ENCODE data around the gene CDC14A. TPM values are rescaled to one million over a fixed set of nuclear protein-coding genes. Genes with fewer than 3 reads are reported as not detected.
"Not testable (repeated sequence)": the region's sequence is repeated elsewhere in the genome, so short reads cannot be mapped to it uniquely, and the experiment has no call there.

CDC14A gene
- total RNA-seq, 1 donor from 2014 or later: 6.3 TPM

DNA sequence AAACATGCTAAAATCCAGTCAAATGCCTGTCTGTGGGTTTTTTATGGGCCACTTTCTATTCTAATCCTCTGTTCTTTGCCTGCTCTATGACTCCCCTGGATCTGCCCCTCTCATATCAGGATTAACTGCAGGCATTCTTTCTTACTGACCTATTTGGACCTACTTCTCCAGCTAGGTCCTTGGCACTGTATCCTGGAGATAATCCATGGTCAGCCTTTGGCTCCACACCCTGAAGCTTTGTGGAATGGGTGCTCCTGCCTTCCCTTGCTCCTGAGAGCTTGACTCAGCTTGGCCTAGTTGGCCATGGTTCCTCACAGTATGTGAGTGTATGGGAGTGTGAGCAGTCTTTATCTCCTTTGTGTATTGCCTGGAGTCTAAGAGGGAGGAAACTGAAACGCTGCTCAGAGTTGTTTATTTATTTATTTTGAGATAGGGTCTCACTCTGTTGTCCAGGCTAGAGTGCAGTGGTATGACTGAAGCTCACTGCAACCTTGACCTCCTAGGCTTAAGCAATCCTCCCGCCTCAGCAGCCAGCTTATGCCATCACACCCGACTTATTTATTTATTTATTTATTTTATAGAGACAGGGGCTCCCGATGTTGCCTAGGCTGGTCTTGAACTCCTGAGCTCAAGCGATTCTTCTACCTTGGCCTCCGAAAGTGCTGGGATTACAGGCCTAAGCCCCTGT lies 28.7 kb upstream of the CDC14A start:
- Histone ChIP-seq H3K36me3 (ENCODE audit: insufficient read depth, low read length) (no peaks in the 10 kb centered on the region), H3K4me2 (ENCODE audit: low read length) (no peak overlapping the region), H3K4me3 (ENCODE audit: insufficient read depth, low read depth, low read length) (no peak overlapping the region), H4K20me1 (ENCODE audit: insufficient read depth, low read length) (no peaks in the 10 kb centered on the region), H3K27ac (ENCODE audit: low read depth, low read length) (no peak overlapping the region), H3K27me3 (ENCODE audit: insufficient read depth, low read length) (peaks cover 3% of the 10 kb centered on the region), H3K4me1 (ENCODE audit: insufficient read depth, low read length) (no peaks in the 10 kb centered on the region), H3K9ac (ENCODE audit: low read length) (no peak overlapping the region), H3K9me3 (ENCODE audit: insufficient read depth, low read depth, low read length) (no peaks in the 10 kb centered on the region), H3K79me2 (ENCODE audit: insufficient read depth, low read length) (no peaks in the 10 kb centered on the region), H2AFZ (ENCODE audit: low read depth, low read length) (no peak overlapping the region)
- Mint-ChIP-seq H3K27ac (ENCODE audit: unreplicated experiment) (no peak overlapping the region), H3K4me3 (ENCODE audit: unreplicated experiment) (no peak overlapping the region), H3K36me3 (ENCODE audit: low read depth, unreplicated experiment) (peaks cover 3% of the 10 kb centered on the region), H3K4me1 (ENCODE audit: low read depth, unreplicated experiment) (peaks cover 4% of the 10 kb centered on the region), H3K27me3 (ENCODE audit: low read depth, unreplicated experiment) (no peaks in the 10 kb centered on the region), H3K9me3 (ENCODE audit: unreplicated experiment) (peaks cover 4% of the 10 kb centered on the region)
- no peak for TF ChIP-seq EZH2 (IDR thresholded peaks at IDR 0.05; ENCODE audit: insufficient read depth, low read length)
- no peak for TF ChIP-seq CTCF (IDR thresholded peaks at IDR 0.05; ENCODE audit: insufficient read depth, low read depth, low read length)
- DNase-seq (ENCODE audit: low read depth) (no peak), FAIRE-seq (no peak)

- H3K4me1 ChIP-seq (ENCODE audit: insufficient read depth, low read length): no peaks in the 10 kb centered on the region
- no peaks in the 10 kb centered on the region for H3K9me3 ChIP-seq (ENCODE audit: insufficient read depth, low read depth, low read length)
- no peak overlapping the region for H3K27ac Mint-ChIP-seq (ENCODE audit: unreplicated experiment)
- TF ChIP-seq CTCF (IDR thresholded peaks at IDR 0.05; ENCODE audit: insufficient read depth, low read depth, low read length) (no peak), EZH2 (IDR thresholded peaks at IDR 0.05; ENCODE audit: insufficient read depth, low read length) (no peak)
- no peak overlapping the region for H3K4me3 Mint-ChIP-seq (ENCODE audit: unreplicated experiment)
- no peaks in the 10 kb centered on the region for H3K36me3 ChIP-seq (ENCODE audit: insufficient read depth, low read length)
- H3K4me1 Mint-ChIP-seq (ENCODE audit: low read depth, unreplicated experiment): peaks cover 4% of the 10 kb centered on the region
- H3K9ac ChIP-seq (ENCODE audit: low read length): no peak overlapping the region
- no peak overlapping the region for H2AFZ ChIP-seq (ENCODE audit: low read depth, low read length)
- H3K36me3 Mint-ChIP-seq (ENCODE audit: low read depth, unreplicated experiment): peaks cover 2% of the 10 kb centered on the region
- no peaks in the 10 kb centered on the region for H3K27me3 Mint-ChIP-seq (ENCODE audit: low read depth, unreplicated experiment)
- H3K79me2 ChIP-seq (ENCODE audit: insufficient read depth, low read length): no peaks in the 10 kb centered on the region
- no peak overlapping the region for H3K27ac ChIP-seq (ENCODE audit: low read depth, low read length)
- H3K4me2 ChIP-seq (ENCODE audit: low read length): no peak overlapping the region
- H3K4me3 ChIP-seq (ENCODE audit: insufficient read depth, low read depth, low read length): no peak overlapping the region
- no peaks in the 10 kb centered on the region for H3K9me3 Mint-ChIP-seq (ENCODE audit: unreplicated experiment)
- peaks cover 5% of the 10 kb centered on the region for H3K27me3 ChIP-seq (ENCODE audit: insufficient read depth, low read length)
- DNase-seq (ENCODE audit: low read depth) (no peak), FAIRE-seq (no peak)
- no peaks in the 10 kb centered on the region for H4K20me1 ChIP-seq (ENCODE audit: insufficient read depth, low read length)
These were observed 26.6 kb upstream of the CDC14A start for GRCh38 chr1:100325415-100326324.

DNA sequence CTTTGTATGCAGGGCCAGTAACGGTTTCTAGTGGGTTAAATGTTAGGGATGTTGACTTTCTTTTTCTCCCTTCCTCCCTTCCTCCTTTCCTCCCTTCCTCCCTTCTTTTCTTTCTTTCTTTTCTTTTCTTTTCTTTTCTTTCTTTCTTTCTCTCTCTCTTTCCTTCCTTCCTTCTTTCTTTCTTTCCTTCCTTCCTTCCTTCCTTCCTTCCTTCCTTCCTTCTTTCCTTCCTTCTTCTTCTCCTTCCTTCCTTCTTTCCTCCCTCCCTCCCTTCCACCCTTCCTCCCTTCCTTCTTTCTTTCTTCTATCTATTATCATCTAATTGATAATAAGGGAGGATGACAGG lies 26.0 kb upstream of the CDC14A start:
- not testable (repeated sequence) for H3K79me2 ChIP-seq (ENCODE audit: insufficient read depth, low read length); H3K9me3 ChIP-seq (ENCODE audit: insufficient read depth, low read depth, low read length)

More for the DNA sequence above, 26.0 kb upstream of the CDC14A start:
- H3K4me3 ChIP-seq (ENCODE audit: insufficient read depth, low read depth, low read length); H3K27ac ChIP-seq (ENCODE audit: low read depth, low read length); H3K27ac Mint-ChIP-seq (ENCODE audit: unreplicated experiment); H3K9ac ChIP-seq (ENCODE audit: low read length); H3K4me2 ChIP-seq (ENCODE audit: low read length); H3K36me3 ChIP-seq (ENCODE audit: insufficient read depth, low read length); H3K4me1 ChIP-seq (ENCODE audit: insufficient read depth, low read length); H3K4me1 Mint-ChIP-seq (ENCODE audit: low read depth, unreplicated experiment); H3K36me3 Mint-ChIP-seq (ENCODE audit: low read depth, unreplicated experiment); DNase-seq (ENCODE audit: low read depth); H2AFZ ChIP-seq (ENCODE audit: low read depth, low read length); H4K20me1 ChIP-seq (ENCODE audit: insufficient read depth, low read length); H3K27me3 ChIP-seq (ENCODE audit: insufficient read depth, low read length); H3K9me3 Mint-ChIP-seq (ENCODE audit: unreplicated experiment); FAIRE-seq; H3K27me3 Mint-ChIP-seq (ENCODE audit: low read depth, unreplicated experiment); H3K4me3 Mint-ChIP-seq (ENCODE audit: unreplicated experiment): not testable (repeated sequence)

All from astrocyte (in vitro differentiated cells and primary cell).